GM12892 (cell line): ENCODE measurements around the gene TMEM260.
"Not testable (repeated sequence)": the region's sequence is repeated elsewhere in the genome, so short reads cannot be mapped to it uniquely, and the experiment has no call there.

ENCODE experiments used
- DNase-seq: peaks from one replicate; pipeline ENCODE4 v3.0.0; 2011; ENCODE audit not compliant: insufficient read length
- FAIRE-seq: peaks from 2 replicates; lab custom pipeline; 2011; peaks lifted over from hg19 to GRCh38; lab: Jason Lieb, UNC
- POLR2A ChIP-seq: IDR thresholded peaks from 2 replicates; pipeline ENCODE4 v1.6.1; 2011; ENCODE audit warnings: low read depth, low read length, control low read depth
- POLR2AphosphoS5 ChIP-seq: IDR thresholded peaks from 2 replicates; pipeline ENCODE4 v1.6.1; 2011; ENCODE audit warnings: low read depth, low read length, control low read depth
- TAF1 ChIP-seq: IDR thresholded peaks from 2 replicates; pipeline ENCODE4 v1.6.1; 2011; ENCODE audit warnings: low read depth, mild to moderate bottlenecking, control low read depth, low read length, borderline replicate concordance

Gene TMEM260

DNA sequence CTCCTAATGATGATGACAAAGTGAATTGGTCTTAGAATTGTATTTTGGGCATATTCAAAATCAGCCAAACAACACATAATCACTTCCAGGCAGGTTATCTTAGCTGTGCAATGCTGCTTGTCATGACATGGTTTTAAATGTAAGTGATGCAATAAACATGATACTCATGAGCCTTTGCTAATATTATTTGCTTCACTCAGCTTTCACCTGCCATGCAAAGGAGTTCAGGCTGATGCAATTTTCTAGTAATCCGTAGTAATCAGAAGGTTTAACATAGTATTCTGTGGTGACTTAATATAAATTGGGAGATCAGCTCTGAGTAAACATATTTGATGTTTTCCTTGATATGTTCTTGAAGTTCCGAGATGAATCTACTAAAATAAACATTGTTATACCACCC lies 29.1 kb downstream of the TMEM260 start:
- TF ChIP-seq TAF1, result no peak
- TF ChIP-seq POLR2AphosphoS5, result no peak
- no peak for TF ChIP-seq POLR2A
- DNase-seq (no peak), FAIRE-seq (no peak)

DNA sequence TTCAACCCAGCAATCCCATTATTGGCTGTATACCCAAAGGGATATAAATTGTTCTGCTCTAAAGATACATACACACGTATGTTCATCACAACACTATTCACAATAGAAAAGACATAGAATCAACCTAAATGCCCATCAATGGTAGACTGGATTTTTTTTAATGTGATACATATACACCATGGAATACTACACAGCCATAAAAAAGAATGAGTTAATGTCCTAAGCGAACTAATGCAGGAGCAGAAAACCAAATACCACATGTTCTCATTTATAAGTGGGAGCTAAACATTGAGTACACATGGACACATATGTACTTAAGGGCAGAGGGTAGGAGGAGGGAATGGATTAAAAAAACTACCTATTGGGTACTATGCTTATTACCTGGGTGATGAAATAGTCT lies 32.1 kb downstream of the TMEM260 start:
- not testable (repeated sequence) for FAIRE-seq, DNase-seq

GRCh38 chr14:56617084-56617483 lies 37.5 kb downstream of the TMEM260 start:
- FAIRE-seq (no peak), DNase-seq (no peak)
- TF ChIP-seq POLR2AphosphoS5 (no peak), POLR2A (no peak), TAF1 (no peak)

DNA sequence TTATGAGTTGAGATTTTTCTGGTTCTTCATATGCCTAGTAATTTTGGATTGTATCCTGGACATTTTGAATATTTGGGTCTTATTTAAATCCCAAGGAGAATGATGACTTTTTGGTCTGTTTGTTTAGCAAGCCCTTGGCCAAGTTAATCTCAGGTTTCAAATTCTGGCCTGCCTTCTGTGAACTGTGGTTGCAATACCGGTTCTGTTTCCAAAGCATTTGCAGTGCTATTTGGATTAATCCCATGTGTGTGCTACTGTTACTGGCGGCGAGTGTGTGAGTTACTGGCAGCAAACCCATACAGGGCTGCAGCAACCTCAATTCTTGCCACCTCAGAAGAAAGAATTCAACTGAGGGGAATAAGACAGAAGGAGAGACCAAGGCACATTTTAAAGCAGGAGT lies 51.1 kb downstream of the TMEM260 start:
- no peak for FAIRE-seq

DNA sequence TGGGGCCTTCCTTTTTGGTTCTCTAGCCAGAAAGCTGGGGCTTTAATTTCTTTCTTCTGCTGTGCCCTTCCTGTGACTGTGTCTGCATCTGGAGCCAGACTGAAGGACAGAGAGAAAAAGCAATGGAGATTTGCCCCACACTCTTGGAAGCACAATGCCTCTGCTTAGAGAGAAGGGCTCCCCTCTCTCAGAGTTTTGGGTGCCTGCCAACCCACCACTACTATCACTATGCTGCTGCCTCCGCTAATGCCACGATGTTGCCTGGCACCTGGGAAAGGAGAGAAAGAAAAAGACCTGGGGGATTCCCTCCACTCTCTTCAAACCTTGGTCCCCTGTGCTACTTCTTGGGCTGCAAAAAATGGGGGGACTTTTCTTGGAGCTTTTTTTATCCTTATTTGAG lies 52.6 kb downstream of the TMEM260 start:
- no peak for FAIRE-seq
- no peak for TF ChIP-seq POLR2A
- TF ChIP-seq POLR2AphosphoS5, result no peak

More for the DNA sequence above, 51.1 kb downstream of the TMEM260 start:
- no peak for TF ChIP-seq POLR2A
- no peak for TF ChIP-seq POLR2AphosphoS5
- no peak for TF ChIP-seq TAF1
- DNase-seq, result no peak

GRCh38 chr14:56633544-56633943 lies 53.9 kb downstream of the TMEM260 start:
- FAIRE-seq (no peak), DNase-seq (no peak)
- TF ChIP-seq POLR2AphosphoS5 (no peak), POLR2A (no peak), TAF1 (no peak)

More for the DNA sequence above, 52.6 kb downstream of the TMEM260 start:
- DNase-seq, result no peak

GRCh38 chr14:56635041-56635440 lies 55.4 kb downstream of the TMEM260 start:
- FAIRE-seq, result no peak
- DNase-seq, result no peak
- no peak for TF ChIP-seq TAF1
- TF ChIP-seq POLR2A, result no peak
- no peak for TF ChIP-seq POLR2AphosphoS5

DNA sequence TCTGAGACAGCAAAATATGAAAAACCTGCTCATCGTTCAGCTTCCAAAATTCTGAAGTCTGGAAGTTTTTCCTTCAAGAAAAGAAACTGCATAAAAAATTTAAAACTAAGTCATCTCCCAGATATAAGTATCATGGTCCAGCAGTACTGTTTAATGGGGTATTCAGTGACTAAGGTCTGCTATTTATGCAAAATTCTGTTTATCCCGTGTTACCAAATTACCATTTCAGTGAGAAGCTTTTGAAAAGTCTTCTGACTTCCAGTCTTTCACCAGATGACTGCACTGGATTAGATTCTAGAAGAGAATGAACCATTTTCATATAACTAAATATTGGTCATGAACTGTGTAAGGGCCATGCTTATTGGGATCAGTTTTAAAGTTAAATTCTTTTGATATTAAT lies 67.9 kb downstream of the TMEM260 start:
- FAIRE-seq (no peak), DNase-seq (no peak)

DNA sequence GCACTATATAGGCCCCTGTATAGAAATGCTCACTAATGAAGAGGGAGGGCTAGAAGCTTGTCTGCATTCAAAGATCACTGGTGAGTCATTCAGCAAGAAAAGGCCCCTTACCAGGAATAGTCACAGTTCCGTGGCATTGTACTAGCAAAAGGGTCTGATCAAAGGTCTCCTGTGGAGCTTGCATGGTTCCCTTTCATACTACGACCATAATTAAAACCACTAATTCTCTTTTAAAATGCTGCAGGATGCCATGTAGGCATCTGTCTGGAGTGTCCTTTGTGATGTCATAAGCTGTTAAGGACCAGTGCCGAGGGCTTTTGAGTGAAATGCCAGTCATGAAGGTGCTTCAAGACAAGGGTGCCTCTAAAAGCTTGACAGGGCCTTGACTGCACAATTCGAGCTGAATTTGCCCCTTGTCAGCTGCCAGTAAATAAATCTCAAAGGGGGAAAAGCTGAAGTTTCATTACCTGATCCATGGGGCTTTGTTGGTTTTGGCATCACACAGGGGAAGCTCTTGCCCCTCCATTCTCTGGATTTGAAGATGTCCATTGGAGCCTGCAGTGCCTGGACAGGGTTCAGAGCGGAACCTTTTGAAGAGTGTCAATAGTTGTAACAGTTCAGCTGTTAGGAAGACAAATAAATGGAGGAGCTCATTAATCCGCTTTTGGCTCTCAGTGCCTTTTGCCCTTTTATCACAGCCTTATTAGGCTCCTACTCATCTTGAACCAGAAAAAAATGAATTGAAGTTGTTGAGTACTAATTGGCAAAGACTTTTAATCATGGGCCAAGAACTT lies 69.1 kb downstream of the TMEM260 start:
- DNase-seq, result no peak
- no peak for FAIRE-seq
- TF ChIP-seq POLR2AphosphoS5 (no peak), POLR2A (no peak)

More for the DNA sequence above, 67.9 kb downstream of the TMEM260 start:
- TF ChIP-seq POLR2A (no peak), TAF1 (no peak), POLR2AphosphoS5 (no peak)

DNA sequence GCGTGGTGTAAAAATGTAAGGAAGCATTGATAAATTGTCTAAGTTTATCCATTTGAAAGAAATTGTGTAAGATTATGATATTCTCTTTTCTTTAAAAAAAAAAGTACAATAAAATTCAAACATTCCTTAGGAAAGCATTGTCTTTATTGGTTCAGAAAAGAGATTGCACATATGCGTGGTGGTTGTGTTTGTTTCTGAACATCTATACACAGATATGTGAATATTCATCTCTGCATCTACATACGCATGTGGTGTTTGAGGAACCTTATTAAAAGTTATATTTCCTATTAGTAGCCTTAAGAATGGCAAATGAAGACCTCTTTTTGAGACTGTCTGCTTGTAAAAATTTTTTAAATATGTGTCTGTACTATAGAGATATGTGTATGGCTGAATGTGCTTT lies 69.8 kb downstream of the TMEM260 start:
- TF ChIP-seq TAF1 (no peak), POLR2AphosphoS5 (no peak), POLR2A (no peak)
- no peak for DNase-seq
- no peak for FAIRE-seq

DNA sequence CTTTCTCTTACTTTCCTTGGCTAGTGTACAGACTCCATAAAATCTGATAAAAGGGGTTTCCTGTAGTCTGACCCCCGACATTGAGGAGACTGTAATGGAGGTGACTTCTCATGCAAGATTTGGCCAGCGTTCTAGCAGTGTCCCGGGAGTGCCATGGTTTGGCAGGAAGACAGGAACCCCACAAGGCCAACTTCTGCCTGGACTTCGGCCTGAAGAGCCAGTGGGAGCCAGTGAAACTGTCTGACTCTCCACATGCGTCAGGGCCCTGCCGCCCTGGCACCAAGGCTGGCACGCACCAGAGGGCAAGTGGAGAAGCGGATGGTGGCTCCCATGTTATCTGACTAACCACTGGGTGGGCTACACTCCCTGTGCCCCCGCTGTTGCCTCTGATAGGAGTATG lies 70.5 kb downstream of the TMEM260 start:
- no peak for FAIRE-seq
- no peak for DNase-seq
- TF ChIP-seq TAF1, result no peak
- TF ChIP-seq POLR2A, result no peak
- TF ChIP-seq POLR2AphosphoS5, result no peak

DNA sequence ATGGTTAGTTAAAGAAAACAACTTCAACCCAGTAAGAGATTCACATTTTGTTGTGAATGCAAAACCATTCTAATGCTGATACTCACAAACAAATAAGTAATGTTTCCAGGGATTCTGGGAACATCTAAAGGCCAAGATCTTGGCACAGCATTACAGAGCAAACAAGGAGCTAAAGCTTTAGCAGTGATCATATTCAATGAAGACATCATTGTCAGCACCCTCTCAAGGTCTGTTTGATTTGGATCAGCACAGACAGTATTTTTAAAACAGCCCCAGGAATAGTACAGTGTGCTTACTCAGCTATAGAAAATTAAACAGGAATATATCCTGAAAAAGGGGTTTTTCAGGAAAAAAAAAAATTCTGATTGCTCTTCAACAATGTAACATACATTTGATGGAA lies 71.4 kb downstream of the TMEM260 start:
- DNase-seq (no peak), FAIRE-seq (no peak)
- TF ChIP-seq TAF1, result no peak
- TF ChIP-seq POLR2AphosphoS5, result no peak
- no peak for TF ChIP-seq POLR2A

GRCh38 chr14:56657604-56658003 lies 78.0 kb downstream of the TMEM260 start:
- DNase-seq (no peak), FAIRE-seq (no peak)
- TF ChIP-seq TAF1 (no peak), POLR2AphosphoS5 (no peak), POLR2A (no peak)
